Activated naive CD4-positive, alpha-beta T cell treated with anti-CD3 and anti-CD28 coated beads, Interleukin-2, amount 10 ng/mL, durations not matched to agents 7 days and 5 days (primary cell): ENCODE measurements around the gene MLIP.

Experiments
- CTCF ChIA-PET: fragments of 350-600 bp; sonication (Branson Sonifier 250); formaldehyde crosslinking; loops from one replicate; lab custom pipeline; 2021; ENCODE audit warnings: antibody characterized with exemption; lab: Charles Lee
- DNase-seq: peaks from one replicate; pipeline ENCODE4 v3.0.0-alpha.2; 2020
- H3K27ac Mint-ChIP-seq: one replicate; pipeline ENCODE4 v1.8.0; 2021; ENCODE audit warnings: mild to moderate bottlenecking, moderate library complexity, mixed read lengths
- H3K27me3 Mint-ChIP-seq: one replicate; pipeline ENCODE4 v1.8.0; 2021; ENCODE audit warnings: mild to moderate bottlenecking, mixed read lengths
- H3K36me3 Mint-ChIP-seq: one replicate; pipeline ENCODE4 v1.8.0; 2021; ENCODE audit warnings: mixed read lengths
- H3K4me1 Mint-ChIP-seq: one replicate; pipeline ENCODE4 v1.8.0; 2021; ENCODE audit warnings: mixed read lengths
- H3K4me3 Mint-ChIP-seq: one replicate; pipeline ENCODE4 v1.8.0; 2021; ENCODE audit warnings: mild to moderate bottlenecking, moderate library complexity, mixed read lengths
- H3K9me3 Mint-ChIP-seq: one replicate; pipeline ENCODE4 v1.8.0; 2021; ENCODE audit warnings: mixed read lengths

The MLIP gene

DNA sequence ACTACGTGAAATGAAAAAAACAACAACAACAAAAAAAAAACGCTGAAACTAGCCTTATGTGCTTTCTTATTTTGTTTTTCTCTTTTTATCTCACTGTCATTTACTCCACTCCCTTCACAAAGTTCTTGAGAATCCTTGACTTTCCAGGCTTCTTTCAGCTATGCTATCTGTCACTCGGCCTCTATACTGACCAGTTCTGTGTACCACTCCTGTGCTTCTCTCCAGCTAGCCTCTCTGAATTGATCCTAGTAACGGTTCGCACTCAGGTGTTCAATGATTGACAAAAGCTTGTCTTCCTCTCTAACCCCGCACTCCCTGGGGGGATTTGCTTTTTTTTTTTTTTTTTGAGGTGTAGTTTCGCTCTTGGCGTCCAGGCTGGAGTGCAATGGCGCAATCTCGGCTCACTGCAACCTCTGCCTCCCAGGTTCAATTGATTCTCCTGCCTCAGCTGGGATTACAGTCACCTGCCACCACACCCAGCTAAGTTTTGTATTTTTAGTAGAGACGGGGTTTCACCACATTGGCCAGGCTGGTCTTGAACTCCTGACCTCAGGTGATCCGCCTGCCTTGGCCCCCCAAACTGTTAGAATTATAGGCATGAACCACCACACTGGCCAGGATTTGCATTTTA lies 31.8 kb downstream of the MLIP start:
- DNase-seq: no peak
- Mint-ChIP-seq H3K27ac (no peak overlapping the region), H3K9me3 (no peaks in the 10 kb centered on the region), H3K36me3 (no peaks in the 10 kb centered on the region), H3K27me3 (no peaks in the 10 kb centered on the region), H3K4me1 (no peaks in the 10 kb centered on the region), H3K4me3 (no peak overlapping the region)
- CTCF ChIA-PET: interaction anchor here (0.8 kb wide), 1 partner anchor 26 kb away, joined by 3 read pairs; no protein-coding TSS in a partner anchor

- CTCF ChIA-PET: no interaction called here
- Mint-ChIP-seq H3K27ac (no peak overlapping the region), H3K9me3 (no peaks in the 10 kb centered on the region), H3K4me1 (no peaks in the 10 kb centered on the region), H3K36me3 (no peaks in the 10 kb centered on the region), H3K27me3 (no peaks in the 10 kb centered on the region), H3K4me3 (no peak overlapping the region)
- no peak for DNase-seq
Measured at GRCh38 chr6:54151861-54152260, 40.6 kb downstream of the MLIP start.

GRCh38 chr6:54156650-54157250 lies 45.5 kb downstream of the MLIP start:
- CTCF ChIA-PET: no interaction called here
- Mint-ChIP-seq H3K27me3 (no peaks in the 10 kb centered on the region), H3K27ac (no peak overlapping the region), H3K36me3 (no peaks in the 10 kb centered on the region), H3K9me3 (no peaks in the 10 kb centered on the region), H3K4me1 (no peaks in the 10 kb centered on the region), H3K4me3 (no peak overlapping the region)
- no peak for DNase-seq

DNA sequence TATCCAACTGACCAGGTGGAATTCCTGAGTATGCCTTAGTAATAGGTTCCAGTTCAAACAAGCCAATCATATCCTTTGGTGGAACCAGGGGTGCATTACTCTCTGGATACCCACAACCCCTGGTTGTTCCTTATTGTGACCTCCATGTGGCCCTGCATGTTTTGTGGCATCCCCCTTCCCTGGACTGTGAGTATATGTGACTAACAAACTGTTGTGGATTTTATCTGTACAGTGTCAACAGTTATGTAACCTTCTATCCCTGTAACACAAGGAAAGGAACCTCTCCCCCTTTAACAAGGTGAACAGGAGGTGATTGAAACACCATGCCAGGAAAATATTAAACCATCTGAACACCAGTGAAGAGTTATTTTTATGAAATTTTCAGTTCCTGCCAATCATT lies 46.2 kb downstream of the MLIP start:
- Mint-ChIP-seq H3K36me3 (no peaks in the 10 kb centered on the region), H3K4me1 (no peaks in the 10 kb centered on the region), H3K27ac (no peak overlapping the region), H3K9me3 (no peaks in the 10 kb centered on the region), H3K27me3 (no peaks in the 10 kb centered on the region), H3K4me3 (no peak overlapping the region)
- CTCF ChIA-PET: no interaction called here
- no peak for DNase-seq

DNA sequence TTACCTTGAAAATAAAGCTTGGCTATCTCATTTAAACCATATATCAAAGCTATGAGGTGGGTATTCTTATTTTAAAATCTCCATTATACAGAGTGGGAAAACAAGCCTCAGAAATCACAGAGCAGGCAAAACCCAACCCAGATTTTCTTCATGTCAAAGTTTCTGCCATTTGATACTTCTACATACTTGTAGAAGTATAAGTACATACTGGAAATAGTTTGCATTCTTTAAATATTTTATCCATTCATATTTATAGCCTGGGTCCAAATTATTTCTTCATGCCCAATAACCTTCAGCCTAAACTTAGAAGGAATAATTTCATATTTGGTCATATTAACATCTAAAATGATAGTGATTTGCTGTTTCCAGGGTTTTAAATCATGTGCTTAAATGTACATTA lies 61.8 kb downstream of the MLIP start:
- DNase-seq: no peak
- Mint-ChIP-seq H3K27me3 (no peaks in the 10 kb centered on the region), H3K36me3 (no peaks in the 10 kb centered on the region), H3K4me1 (no peaks in the 10 kb centered on the region), H3K9me3 (peaks cover 2% of the 10 kb centered on the region), H3K4me3 (no peak overlapping the region), H3K27ac (no peak overlapping the region)
- CTCF ChIA-PET: no interaction called here

- CTCF ChIA-PET: no interaction called here
- H3K9me3 Mint-ChIP-seq: no peaks in the 10 kb centered on the region
- no peak overlapping the region for H3K4me3 Mint-ChIP-seq
- DNase-seq: no peak
- H3K27ac Mint-ChIP-seq: no peak overlapping the region
- H3K36me3 Mint-ChIP-seq: no peaks in the 10 kb centered on the region
- no peaks in the 10 kb centered on the region for H3K4me1 Mint-ChIP-seq
- no peaks in the 10 kb centered on the region for H3K27me3 Mint-ChIP-seq
Measured at GRCh38 chr6:54179152-54179551, 67.9 kb downstream of the MLIP start.

DNA sequence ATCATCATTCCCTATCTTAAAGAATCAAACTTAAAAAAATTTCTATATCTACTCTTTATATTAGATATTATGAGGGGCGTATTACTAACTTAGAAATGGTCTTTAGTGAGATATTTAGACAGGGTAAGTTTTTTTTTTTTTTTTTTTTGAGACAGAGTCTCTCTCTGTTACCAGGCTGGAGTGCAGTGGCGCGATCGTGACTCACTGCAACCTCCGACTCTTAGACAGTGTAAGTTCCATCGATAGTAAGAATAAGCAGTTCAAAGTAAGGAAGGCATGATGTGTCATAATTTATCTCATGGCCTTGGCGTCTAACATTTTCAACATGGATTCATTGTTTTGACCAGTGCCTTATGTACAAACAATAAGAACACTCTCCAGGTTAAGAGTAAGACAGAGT lies 72.4 kb downstream of the MLIP start:
- Mint-ChIP-seq H3K27ac (no peak overlapping the region), H3K36me3 (no peaks in the 10 kb centered on the region)

DNA sequence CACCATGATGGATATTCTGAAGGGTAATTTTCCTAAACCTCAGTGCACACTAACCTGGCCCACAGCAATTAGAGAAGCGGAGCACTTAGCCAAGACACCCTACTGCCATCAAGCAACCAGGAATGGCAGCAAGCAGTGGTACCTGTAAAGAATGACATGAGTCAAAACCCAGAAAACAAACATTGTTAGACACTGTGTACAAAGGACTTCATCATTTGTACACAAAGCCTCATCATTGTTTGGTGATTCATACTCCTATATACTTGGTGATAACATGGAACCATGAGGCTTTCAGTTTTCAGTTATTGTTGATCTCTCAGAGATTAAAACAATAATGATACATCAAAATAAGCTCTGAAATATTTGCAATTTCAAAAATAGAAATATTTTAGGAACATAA lies 74.6 kb downstream of the MLIP start:
- CTCF ChIA-PET: no interaction called here
- Mint-ChIP-seq H3K4me1 (no peaks in the 10 kb centered on the region), H3K9me3 (no peaks in the 10 kb centered on the region), H3K4me3 (no peak overlapping the region), H3K27ac (no peak overlapping the region), H3K36me3 (no peaks in the 10 kb centered on the region), H3K27me3 (no peaks in the 10 kb centered on the region)
- no peak for DNase-seq

More for the DNA sequence above, 72.4 kb downstream of the MLIP start:
- no peaks in the 10 kb centered on the region for H3K9me3 Mint-ChIP-seq
- H3K27me3 Mint-ChIP-seq: no peaks in the 10 kb centered on the region
- CTCF ChIA-PET: no interaction called here
- DNase-seq: no peak
- no peaks in the 10 kb centered on the region for H3K4me1 Mint-ChIP-seq
- no peak overlapping the region for H3K4me3 Mint-ChIP-seq

DNA sequence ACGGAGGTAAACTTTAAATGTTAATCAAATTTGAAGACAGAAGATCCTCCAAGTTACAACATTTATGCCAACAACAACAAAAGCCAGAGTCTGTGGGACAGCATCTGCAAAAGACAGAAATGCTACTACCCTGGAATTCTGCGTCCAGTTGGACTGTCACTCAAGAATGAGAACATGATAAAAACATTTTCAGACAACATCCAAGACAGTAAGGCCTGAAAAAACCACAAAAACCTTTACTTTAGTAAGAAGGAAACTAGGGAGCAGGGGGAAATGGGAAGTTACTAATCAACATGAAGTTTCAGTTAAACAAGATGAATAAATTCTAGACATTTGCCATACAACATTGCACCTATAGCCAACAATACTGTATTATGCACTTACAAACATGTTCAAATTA lies 77.6 kb downstream of the MLIP start:
- no peak overlapping the region for H3K4me3 Mint-ChIP-seq
- H3K27ac Mint-ChIP-seq: no peak overlapping the region
- H3K4me1 Mint-ChIP-seq: no peaks in the 10 kb centered on the region
- no peaks in the 10 kb centered on the region for H3K27me3 Mint-ChIP-seq
- no peaks in the 10 kb centered on the region for H3K9me3 Mint-ChIP-seq
- DNase-seq: no peak
- CTCF ChIA-PET: no interaction called here
- H3K36me3 Mint-ChIP-seq: no peaks in the 10 kb centered on the region

GRCh38 chr6:54191461-54191860 lies 80.2 kb downstream of the MLIP start:
- Mint-ChIP-seq H3K27me3 (no peaks in the 10 kb centered on the region), H3K36me3 (no peaks in the 10 kb centered on the region), H3K9me3 (no peaks in the 10 kb centered on the region), H3K4me3 (no peak overlapping the region), H3K27ac (no peak overlapping the region), H3K4me1 (no peaks in the 10 kb centered on the region)
- no peak for DNase-seq
- CTCF ChIA-PET: no interaction called here

- no peaks in the 10 kb centered on the region for H3K27me3 Mint-ChIP-seq
- no peak overlapping the region for H3K27ac Mint-ChIP-seq
- H3K4me3 Mint-ChIP-seq: no peak overlapping the region
- H3K4me1 Mint-ChIP-seq: no peaks in the 10 kb centered on the region
- CTCF ChIA-PET: no interaction called here
- DNase-seq: no peak
- no peaks in the 10 kb centered on the region for H3K9me3 Mint-ChIP-seq
- H3K36me3 Mint-ChIP-seq: no peaks in the 10 kb centered on the region
Measured at GRCh38 chr6:54192993-54193392, 81.8 kb downstream of the MLIP start.

DNA sequence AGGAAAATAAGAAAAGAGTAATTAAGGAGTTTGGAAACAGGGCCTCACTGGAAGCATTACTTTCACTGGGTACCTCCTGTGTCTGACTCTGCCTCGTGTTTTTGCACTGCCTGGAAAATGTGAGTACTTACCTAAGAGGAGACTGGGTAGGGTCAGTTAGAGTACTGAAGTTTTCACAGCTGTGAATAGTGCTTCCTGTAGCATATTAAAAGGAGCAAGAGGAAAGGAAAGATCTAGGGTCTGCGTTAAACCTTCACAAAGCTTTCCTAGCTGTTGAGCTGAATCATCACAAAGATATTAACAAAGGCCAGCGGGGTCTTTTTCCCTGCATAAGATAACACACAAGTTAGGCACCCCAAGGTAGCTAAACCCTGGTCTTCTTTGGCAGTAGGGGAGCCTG lies 82.3 kb downstream of the MLIP start:
- H3K4me3 Mint-ChIP-seq: no peak overlapping the region
- H3K9me3 Mint-ChIP-seq: no peaks in the 10 kb centered on the region
- H3K36me3 Mint-ChIP-seq: no peaks in the 10 kb centered on the region
- DNase-seq: no peak
- H3K4me1 Mint-ChIP-seq: no peaks in the 10 kb centered on the region
- H3K27me3 Mint-ChIP-seq: no peaks in the 10 kb centered on the region
- no peak overlapping the region for H3K27ac Mint-ChIP-seq
- CTCF ChIA-PET: no interaction called here

GRCh38 chr6:54194067-54194466 lies 82.8 kb downstream of the MLIP start:
- CTCF ChIA-PET: interaction anchor here (0.6 kb wide), 1 partner anchor 625 kb away, joined by 3 read pairs; no protein-coding TSS in a partner anchor
- H3K9me3 Mint-ChIP-seq: no peaks in the 10 kb centered on the region

DNA sequence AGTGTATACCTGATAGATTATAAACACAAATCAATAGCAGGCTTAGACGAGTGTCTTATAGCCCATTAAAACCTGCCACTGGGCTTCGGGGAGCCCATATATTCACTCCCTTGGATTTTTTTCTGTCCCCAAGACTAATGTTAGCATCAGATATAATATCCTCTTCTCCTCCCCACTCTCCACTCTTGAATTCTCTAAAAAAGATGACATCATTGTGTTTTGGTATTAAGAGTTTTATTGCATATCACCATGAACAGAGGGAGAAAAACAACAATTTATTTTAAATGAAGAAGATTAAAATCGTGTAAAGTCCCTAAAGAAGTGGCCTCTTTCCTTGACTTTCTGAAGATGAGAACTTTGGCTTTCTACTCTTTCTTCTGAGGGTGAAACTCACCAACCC lies 84.4 kb downstream of the MLIP start:
- Mint-ChIP-seq H3K4me1 (no peaks in the 10 kb centered on the region), H3K27me3 (no peaks in the 10 kb centered on the region)

More at GRCh38 chr6:54194067-54194466, 82.8 kb downstream of the MLIP start:
- Mint-ChIP-seq H3K4me3 (no peak overlapping the region), H3K27ac (no peak overlapping the region), H3K36me3 (no peaks in the 10 kb centered on the region), H3K27me3 (no peaks in the 10 kb centered on the region), H3K4me1 (no peaks in the 10 kb centered on the region)
- no peak for DNase-seq

DNA sequence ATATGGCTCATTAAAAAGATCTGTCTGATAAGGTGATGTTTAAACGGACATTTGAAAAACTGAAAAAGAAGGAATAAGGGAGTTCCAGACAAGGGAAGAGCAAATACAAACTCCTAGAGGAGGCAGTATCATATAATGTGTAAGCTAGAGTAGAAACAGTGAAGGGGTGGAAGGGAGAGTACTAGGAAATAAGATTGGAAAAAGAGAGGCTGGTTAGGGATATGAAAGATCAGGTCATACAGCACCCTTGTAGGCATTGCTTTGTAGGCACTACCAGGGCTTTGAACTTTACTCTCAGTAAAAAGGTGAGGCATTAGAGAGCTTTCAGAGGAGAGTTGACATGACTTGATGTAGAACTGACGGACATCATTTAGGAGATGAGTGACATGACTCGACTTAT lies 85.7 kb downstream of the MLIP start:
- DNase-seq: no peak
- no peak overlapping the region for H3K4me3 Mint-ChIP-seq
- H3K9me3 Mint-ChIP-seq: no peaks in the 10 kb centered on the region
- H3K27ac Mint-ChIP-seq: no peak overlapping the region
- no peaks in the 10 kb centered on the region for H3K4me1 Mint-ChIP-seq
- H3K27me3 Mint-ChIP-seq: no peaks in the 10 kb centered on the region
- CTCF ChIA-PET: no interaction called here
- H3K36me3 Mint-ChIP-seq: no peaks in the 10 kb centered on the region

More for the DNA sequence above, 84.4 kb downstream of the MLIP start:
- Mint-ChIP-seq H3K27ac (no peak overlapping the region), H3K9me3 (no peaks in the 10 kb centered on the region), H3K36me3 (no peaks in the 10 kb centered on the region), H3K4me3 (no peak overlapping the region)
- DNase-seq: no peak
- CTCF ChIA-PET: no interaction called here
